Ishikawa (cell line): ENCODE data around the gene PPP6R3.

Experiments used
- CEBPB ChIP-seq: IDR thresholded peaks from 2 replicates; pipeline ENCODE4 v1.6.1; 2012
- CREB1 ChIP-seq: IDR thresholded peaks from 2 replicates; pipeline ENCODE4 v1.6.1; 2012; ENCODE audit warnings: low read depth
- EGR1 ChIP-seq: IDR thresholded peaks from 2 replicates; pipeline ENCODE4 v1.6.1; 2012
- EP300 ChIP-seq: IDR thresholded peaks from 2 replicates; pipeline ENCODE4 v1.6.1; 2012; ENCODE audit warnings: borderline replicate concordance
- FOXM1 ChIP-seq: IDR thresholded peaks from 2 replicates; pipeline ENCODE4 v1.6.1; 2012; ENCODE audit warnings: low read depth, borderline replicate concordance
- MAX ChIP-seq: IDR thresholded peaks from 2 replicates; pipeline ENCODE4 v1.6.1; 2012
- NFIC ChIP-seq: IDR thresholded peaks from 2 replicates; pipeline ENCODE4 v1.6.1; 2012
- RAD21 ChIP-seq: IDR thresholded peaks from 2 replicates; pipeline ENCODE4 v1.6.1; 2012; ENCODE audit warnings: low read depth
- REST ChIP-seq: IDR thresholded peaks from 2 replicates; pipeline ENCODE4 v1.6.1; 2012; ENCODE audit warnings: low read depth, mild to moderate bottlenecking
- TAF1 ChIP-seq: IDR thresholded peaks from 2 replicates; pipeline ENCODE4 v1.6.1; 2012; ENCODE audit warnings: low read depth, mild to moderate bottlenecking
- TCF12 ChIP-seq: IDR thresholded peaks from 2 replicates; pipeline ENCODE4 v1.6.1; 2012; ENCODE audit warnings: low read depth
- TEAD4 ChIP-seq: IDR thresholded peaks from 2 replicates; pipeline ENCODE4 v1.6.1; 2012
- USF1 ChIP-seq: IDR thresholded peaks from 2 replicates; pipeline ENCODE4 v1.6.1; 2012
- YY1 ChIP-seq: IDR thresholded peaks from 2 replicates; pipeline ENCODE4 v1.6.1; 2012; ENCODE audit warnings: low read depth
- ZBTB7A ChIP-seq: IDR thresholded peaks from 2 replicates; pipeline ENCODE4 v1.6.1; 2012; ENCODE audit warnings: low read depth

The PPP6R3 gene

GRCh38 chr11:68471360-68472340 is 11.1 kb downstream of the PPP6R3 start:
- no peak for TF ChIP-seq EGR1
- TF ChIP-seq CREB1, result no peak
- TF ChIP-seq NFIC, result no peak
- no peak for TF ChIP-seq CEBPB
- TF ChIP-seq MAX, result no peak
- no peak for TF ChIP-seq USF1
- no peak for TF ChIP-seq TEAD4

GRCh38 chr11:68472778-68473177 is 12.2 kb downstream of the PPP6R3 start:
- TF ChIP-seq CREB1 (no peak), TEAD4 (no peak), NFIC (no peak), RAD21 (no peak), ZBTB7A (no peak)

- TF ChIP-seq USF1 (no peak), EGR1 (no peak)
Measured at GRCh38 chr11:68473693-68474092, 13.1 kb downstream of the PPP6R3 start.

- no peak for TF ChIP-seq EP300
- no peak for TF ChIP-seq EGR1
- TF ChIP-seq CREB1, result no peak
- TF ChIP-seq MAX, result no peak
- TF ChIP-seq REST, result no peak
- no peak for TF ChIP-seq TAF1
- TF ChIP-seq CEBPB, result no peak
- no peak for TF ChIP-seq USF1
- TF ChIP-seq NFIC, result no peak
- TF ChIP-seq TCF12, result no peak
- TF ChIP-seq FOXM1, result no peak
Measured at GRCh38 chr11:68479390-68479789, 18.8 kb downstream of the PPP6R3 start.

- TF ChIP-seq RAD21 (no peak), TAF1 (no peak), YY1 (no peak), MAX (no peak), EGR1 (no peak), REST (no peak), TCF12 (no peak), USF1 (no peak), FOXM1 (no peak), NFIC (no peak), CREB1 (no peak), CEBPB (no peak), EP300 (no peak), TEAD4 (no peak), ZBTB7A (no peak)
Measured at GRCh38 chr11:68480193-68480592, 19.6 kb downstream of the PPP6R3 start.
